Endodermal cell (in vitro differentiated cells): Measurements from ENCODE around the gene ESRP2. TPM values are rescaled to one million over a fixed set of nuclear protein-coding genes. Genes with fewer than 3 reads are reported as not detected.

Source experiments
- DNase-seq: peaks from one replicate; pipeline ENCODE4 v3.0.0-alpha.2; 2017
- H3K27ac ChIP-seq: 2 replicates; pipeline ENCODE4 v1.5.1; 2013; ENCODE audit warnings: mild to moderate bottlenecking, low read depth, low read length, moderate library complexity
- H3K27me3 ChIP-seq: 2 replicates; pipeline ENCODE4 v1.6.1; 2013; ENCODE audit warnings: mild to moderate bottlenecking, low read length, moderate library complexity; ENCODE audit not compliant: insufficient read depth, control insufficient read depth, poor library complexity, severe bottlenecking
- H3K36me3 ChIP-seq: 2 replicates; pipeline ENCODE4 v1.7.0; 2013; ENCODE audit warnings: mild to moderate bottlenecking, low read length, moderate library complexity; ENCODE audit not compliant: control insufficient read depth, insufficient read depth
- H3K4me1 ChIP-seq: one replicate; pipeline ENCODE4 v1.7.0; 2013; ENCODE audit warnings: low read length; ENCODE audit not compliant: control insufficient read depth, insufficient read depth
- H3K4me3 ChIP-seq: 2 replicates; pipeline ENCODE4 v1.5.1; 2013; ENCODE audit warnings: mild to moderate bottlenecking, low read length, moderate library complexity
- H3K9ac ChIP-seq: 2 replicates; pipeline ENCODE4 v1.6.1; 2013; ENCODE audit warnings: mild to moderate bottlenecking, low read length, moderate library complexity; ENCODE audit not compliant: poor library complexity, severe bottlenecking; ENCODE audit errors: extremely low read depth
- H3K9me3 ChIP-seq: 2 replicates; pipeline ENCODE4 v1.6.1; 2013; ENCODE audit warnings: mild to moderate bottlenecking, low read length, moderate library complexity; ENCODE audit not compliant: control insufficient read depth
- H3K27ac Mint-ChIP-seq: 2 replicates; pipeline ENCODE4 v1.8.0; 2020; ENCODE audit warnings: mixed read lengths
- H3K27me3 Mint-ChIP-seq: 2 replicates; pipeline ENCODE4 v1.8.0; 2021; ENCODE audit warnings: mild to moderate bottlenecking, mixed read lengths; ENCODE audit not compliant: insufficient read depth
- H3K36me3 Mint-ChIP-seq: 2 replicates; pipeline ENCODE4 v1.8.0; 2020; ENCODE audit warnings: low read depth, mixed read lengths
- H3K4me1 Mint-ChIP-seq: 2 replicates; pipeline ENCODE4 v1.8.0; 2020; ENCODE audit warnings: mixed read lengths
- H3K4me3 Mint-ChIP-seq: 2 replicates; pipeline ENCODE4 v1.8.0; 2020; ENCODE audit warnings: mild to moderate bottlenecking, moderate library complexity, mixed read lengths
- H3K9me3 Mint-ChIP-seq: 2 replicates; pipeline ENCODE4 v1.8.0; 2020; ENCODE audit warnings: mild to moderate bottlenecking, mixed read lengths
- CTCF ChIP-seq: fragments of 200-600 bp; sonication (generic); conservative IDR thresholded peaks from 2 replicates; pipeline ENCODE4 v1.5.0; 2021; ENCODE audit warnings: antibody characterized with exemption, mild to moderate bottlenecking
- WGBS, 2 experiments: methylation state at CpG; one replicate each; pipeline versions ENCODE4 v1.1.5 to v1.1.7; 2013; ENCODE audit warnings: missing lambda C conversion rate in 2 of 2, mixed read lengths in 1 of 2; ENCODE audit not compliant: insufficient coverage in 1 of 2, insufficient read length in 1 of 2; 5-methylcytosine and 5-hydroxymethylcytosine counted together
- total RNA-seq, 2 donors: library from RNA; stranded (reverse); fragmentation: NEBNext Ultra II Directional in 1 of 2; extraction: Animal tissue kit (Norgen Biotek cat#: 25700) in 1 of 2; gene quantifications; 2 replicates in 1 of 2; 3 replicates in 1 of 2; pipeline ENCODE4 v1.2.1, GENCODE V29; 2021

The ESRP2 gene
- total RNA-seq, 2 donors from 2014 or later = 51.8 to 56.4 TPM

DNA sequence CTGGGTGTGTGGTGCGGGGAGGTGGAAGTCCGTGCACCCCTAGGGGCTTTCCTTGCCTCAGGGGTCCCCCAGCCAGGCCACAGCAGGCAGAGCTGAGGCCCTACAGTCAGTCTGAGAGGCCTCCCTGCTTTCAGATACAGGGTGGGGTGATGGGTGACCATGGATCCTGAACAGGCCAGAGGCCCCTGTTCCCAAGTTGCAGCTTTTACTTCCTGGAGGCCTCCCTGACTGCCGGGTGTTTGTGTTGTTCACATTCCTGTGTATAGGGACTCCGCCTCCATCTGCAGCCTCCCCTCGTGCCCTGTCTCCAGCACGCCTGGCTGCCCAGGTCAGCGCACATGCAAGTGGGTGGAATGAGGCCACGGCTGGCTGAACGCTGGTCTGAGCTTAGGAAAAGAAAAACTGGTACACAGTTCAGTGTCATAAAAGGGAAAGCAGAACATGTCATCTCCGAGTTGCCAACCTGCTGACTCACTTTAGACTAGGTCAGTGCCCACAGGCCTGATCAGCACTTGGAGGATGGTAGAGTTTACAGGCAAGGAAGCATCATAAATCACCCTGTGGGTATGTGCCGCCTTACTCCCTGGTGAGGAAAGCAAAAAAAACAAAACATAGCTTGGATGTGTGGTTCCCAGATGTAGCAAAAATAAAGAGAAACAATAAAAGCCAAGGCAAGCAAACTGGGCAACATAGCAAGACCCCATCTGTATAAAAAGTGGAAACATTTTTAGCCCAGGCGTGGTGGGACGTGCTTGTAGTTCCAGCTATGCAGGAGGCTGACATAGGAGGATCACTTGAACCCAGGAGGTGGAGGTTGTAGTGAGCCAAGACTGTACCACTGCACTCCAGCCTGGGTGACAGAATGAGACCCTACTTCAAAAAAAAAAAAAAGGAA, 22.2 kb upstream of the ESRP2 start:
- Mint-ChIP-seq H3K4me1 (no peaks in the 10 kb centered on the region), H3K27ac (no peak overlapping the region), H3K27me3 (peaks cover 2% of the 10 kb centered on the region), H3K4me3 (no peak overlapping the region), H3K9me3 (no peaks in the 10 kb centered on the region), H3K36me3 (peaks cover 6% of the 10 kb centered on the region)
- H3K36me3 ChIP-seq = no peaks in the 10 kb centered on the region
- H3K27me3 ChIP-seq = no peaks in the 10 kb centered on the region
- no peak for TF ChIP-seq CTCF
- no peak for DNase-seq
- WGBS, 2 experiments = 89 to 90% methylated on average over 10 to 13 of the region's 13 CpGs
- no peak overlapping the region for H3K4me3 ChIP-seq
- no peaks in the 10 kb centered on the region for H3K4me1 ChIP-seq
- no peaks in the 10 kb centered on the region for H3K9me3 ChIP-seq
- no peak overlapping the region for H3K9ac ChIP-seq
- H3K27ac ChIP-seq = peak overlapping the region; percentile 18

GRCh38 chr16:68257251-68257905, 21.5 kb upstream of the ESRP2 start:
- Mint-ChIP-seq H3K9me3 (no peaks in the 10 kb centered on the region), H3K4me1 (no peaks in the 10 kb centered on the region), H3K27me3 (no peaks in the 10 kb centered on the region), H3K4me3 (no peak overlapping the region), H3K36me3 (peaks cover 6% of the 10 kb centered on the region), H3K27ac (no peak overlapping the region)
- no peak overlapping the region for H3K9ac ChIP-seq
- DNase-seq = no peak
- H3K9me3 ChIP-seq = no peaks in the 10 kb centered on the region
- no peak for TF ChIP-seq CTCF
- peak overlapping the region; percentile 18 for H3K27ac ChIP-seq
- no peaks in the 10 kb centered on the region for H3K36me3 ChIP-seq
- no peaks in the 10 kb centered on the region for H3K4me1 ChIP-seq
- no peaks in the 10 kb centered on the region for H3K27me3 ChIP-seq
- 87 to 93% methylated on average over 6 of the region's 6 CpGs for WGBS, 2 experiments
- H3K4me3 ChIP-seq = no peak overlapping the region

DNA sequence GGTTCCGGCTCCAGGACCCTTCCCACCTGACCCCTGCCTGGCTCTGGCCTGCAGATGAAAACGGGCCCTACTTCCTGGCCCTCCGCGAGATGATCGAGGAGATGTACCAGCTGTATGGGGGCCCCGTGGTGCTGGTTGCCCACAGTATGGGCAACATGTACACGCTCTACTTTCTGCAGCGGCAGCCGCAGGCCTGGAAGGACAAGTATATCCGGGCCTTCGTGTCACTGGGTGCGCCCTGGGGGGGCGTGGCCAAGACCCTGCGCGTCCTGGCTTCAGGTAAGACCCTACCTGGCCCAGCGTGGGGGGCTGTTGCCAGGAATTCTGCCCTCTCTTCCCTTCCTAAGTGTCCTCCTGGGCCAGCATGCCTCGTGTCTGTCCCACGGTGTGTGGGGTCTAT, 19.8 kb upstream of the ESRP2 start:
- Mint-ChIP-seq H3K9me3 (no peaks in the 10 kb centered on the region), H3K4me1 (no peaks in the 10 kb centered on the region), H3K4me3 (no peak overlapping the region), H3K27me3 (no peaks in the 10 kb centered on the region), H3K36me3 (peaks cover 13% of the 10 kb centered on the region), H3K27ac (no peak overlapping the region)
- H3K36me3 ChIP-seq = no peaks in the 10 kb centered on the region
- TF ChIP-seq CTCF = no peak
- DNase-seq = no peak
- H3K9ac ChIP-seq = no peak overlapping the region
- no peaks in the 10 kb centered on the region for H3K9me3 ChIP-seq
- no peak overlapping the region for H3K4me3 ChIP-seq
- 93 to 98% methylated on average over 10 to 18 of the region's 18 CpGs for WGBS, 2 experiments
- H3K4me1 ChIP-seq = no peaks in the 10 kb centered on the region
- H3K27ac ChIP-seq = no peak overlapping the region
- no peaks in the 10 kb centered on the region for H3K27me3 ChIP-seq
